Epithelial cell of proximal tubule (primary cell): ENCODE data around the gene NUMB. TPM values are rescaled to one million over a fixed set of nuclear protein-coding genes. Genes with fewer than 3 reads are reported as not detected.
A peak's percentile ranks its signal among the peaks of the same experiment; 100 is the strongest.

Source experiments
- DNase-seq: peaks from one replicate; pipeline ENCODE4 v3.0.0-alpha.2; 2011; ENCODE audit warnings: low read depth
- H3K4me3 ChIP-seq: 2 replicates; pipeline ENCODE4 v1.5.1; 2011; ENCODE audit warnings: low read depth, mild to moderate bottlenecking, low read length
- total RNA-seq: library from RNA; depleted of rRNA; stranded (reverse); fragments of >200 nt; gene quantifications from 2 replicates; pipeline ENCODE4 v1.2.3, GENCODE V29; 2015
- TF ChIP-seq, protein P1 (sequence below): conservative IDR thresholded peaks from 2 replicates; pipeline ENCODE4 v1.5.1; 2012; ENCODE audit warnings: low read depth, mild to moderate bottlenecking, low read length

NUMB gene
- total RNA-seq, 1 donor from 2014 or later, result 23.1 TPM

DNA sequence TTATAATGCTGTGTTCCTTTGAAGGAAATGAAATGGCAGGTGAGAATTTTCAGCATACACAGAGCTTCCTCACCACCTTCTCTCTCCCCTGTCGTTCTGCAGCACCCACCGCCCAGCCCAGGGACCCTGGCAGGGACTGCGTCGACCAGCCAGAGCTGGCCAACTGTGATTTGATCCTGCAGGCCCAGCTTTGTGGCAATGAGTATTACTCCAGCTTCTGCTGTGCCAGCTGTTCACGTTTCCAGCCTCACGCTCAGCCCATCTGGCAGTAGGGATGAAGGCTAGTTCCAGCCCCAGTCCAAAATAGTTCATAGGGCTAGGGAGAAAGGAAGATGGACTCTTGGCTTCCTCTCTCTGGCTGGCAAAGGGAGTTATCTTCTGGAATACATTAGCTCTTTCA lies 186.0 kb downstream of the NUMB start:
- no peak for DNase-seq
- TF ChIP-seq, protein P1, sequence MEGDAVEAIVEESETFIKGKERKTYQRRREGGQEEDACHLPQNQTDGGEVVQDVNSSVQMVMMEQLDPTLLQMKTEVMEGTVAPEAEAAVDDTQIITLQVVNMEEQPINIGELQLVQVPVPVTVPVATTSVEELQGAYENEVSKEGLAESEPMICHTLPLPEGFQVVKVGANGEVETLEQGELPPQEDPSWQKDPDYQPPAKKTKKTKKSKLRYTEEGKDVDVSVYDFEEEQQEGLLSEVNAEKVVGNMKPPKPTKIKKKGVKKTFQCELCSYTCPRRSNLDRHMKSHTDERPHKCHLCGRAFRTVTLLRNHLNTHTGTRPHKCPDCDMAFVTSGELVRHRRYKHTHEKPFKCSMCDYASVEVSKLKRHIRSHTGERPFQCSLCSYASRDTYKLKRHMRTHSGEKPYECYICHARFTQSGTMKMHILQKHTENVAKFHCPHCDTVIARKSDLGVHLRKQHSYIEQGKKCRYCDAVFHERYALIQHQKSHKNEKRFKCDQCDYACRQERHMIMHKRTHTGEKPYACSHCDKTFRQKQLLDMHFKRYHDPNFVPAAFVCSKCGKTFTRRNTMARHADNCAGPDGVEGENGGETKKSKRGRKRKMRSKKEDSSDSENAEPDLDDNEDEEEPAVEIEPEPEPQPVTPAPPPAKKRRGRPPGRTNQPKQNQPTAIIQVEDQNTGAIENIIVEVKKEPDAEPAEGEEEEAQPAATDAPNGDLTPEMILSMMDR, result no peak
- H3K4me3 ChIP-seq, result no peak overlapping the region

DNA sequence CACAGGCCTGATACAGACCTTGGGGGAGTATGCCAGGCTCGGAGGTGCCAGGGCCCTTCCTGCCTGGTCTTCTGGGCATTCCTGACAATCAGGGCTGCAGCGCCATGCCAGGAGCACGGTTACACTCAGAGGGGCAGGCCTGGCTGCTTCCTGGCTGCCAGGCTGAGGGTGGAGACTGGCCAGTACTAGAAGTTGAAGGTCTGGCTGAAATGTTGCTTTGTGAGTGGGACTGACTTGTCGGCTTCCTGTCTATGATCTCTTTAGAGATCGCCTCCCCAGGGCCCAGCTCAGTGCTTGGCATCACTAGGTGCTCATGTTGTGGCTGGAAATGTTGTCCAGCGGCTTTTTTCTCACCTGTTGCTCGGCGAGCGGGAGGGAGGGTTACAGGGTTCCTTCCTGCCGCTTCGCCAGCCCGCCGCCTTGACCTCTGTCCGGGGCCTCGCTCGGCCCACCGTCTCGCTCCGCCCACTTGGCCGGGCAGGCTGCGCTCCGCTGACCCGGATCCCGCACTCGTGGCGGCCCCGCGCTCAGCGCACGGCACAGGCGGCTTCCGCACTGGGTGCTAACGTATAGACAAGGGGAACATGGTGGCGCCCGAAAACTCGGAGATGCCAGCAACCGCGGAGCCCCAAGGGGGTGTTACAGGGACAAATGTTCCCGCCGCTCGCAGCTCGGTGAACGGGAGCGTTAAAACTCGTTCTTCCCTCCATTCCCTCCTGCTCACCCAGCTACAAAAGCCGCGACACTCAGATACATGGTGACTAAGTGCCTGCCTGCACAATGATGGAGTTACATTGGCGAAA lies 188.4 kb downstream of the NUMB start:
- peak overlapping the region; percentile 5 for H3K4me3 ChIP-seq
- TF ChIP-seq, protein P1, result peak; percentile 4
- no peak for DNase-seq

DNA sequence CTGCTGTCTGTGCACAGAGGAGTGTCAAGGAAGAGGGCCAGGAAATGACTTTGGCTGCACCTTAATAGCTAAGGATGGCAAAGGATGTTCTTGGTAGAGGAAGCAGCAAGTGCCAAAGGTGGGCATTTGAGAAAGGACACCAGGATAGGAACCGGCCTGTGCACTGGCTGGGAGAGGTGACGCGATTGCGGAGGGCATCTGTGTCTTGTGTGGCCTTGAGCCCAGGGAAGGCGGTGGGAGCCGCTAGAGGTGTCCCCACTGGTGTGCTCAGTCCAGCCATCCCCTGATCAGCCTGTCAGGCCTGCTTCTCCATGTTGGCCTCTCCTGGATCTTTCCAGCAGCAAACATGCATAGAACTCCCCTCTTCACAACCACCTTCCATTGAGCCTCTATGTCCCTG lies 190.9 kb downstream of the NUMB start:
- DNase-seq, result no peak
- no peak overlapping the region for H3K4me3 ChIP-seq
- TF ChIP-seq, protein P1, result no peak

DNA sequence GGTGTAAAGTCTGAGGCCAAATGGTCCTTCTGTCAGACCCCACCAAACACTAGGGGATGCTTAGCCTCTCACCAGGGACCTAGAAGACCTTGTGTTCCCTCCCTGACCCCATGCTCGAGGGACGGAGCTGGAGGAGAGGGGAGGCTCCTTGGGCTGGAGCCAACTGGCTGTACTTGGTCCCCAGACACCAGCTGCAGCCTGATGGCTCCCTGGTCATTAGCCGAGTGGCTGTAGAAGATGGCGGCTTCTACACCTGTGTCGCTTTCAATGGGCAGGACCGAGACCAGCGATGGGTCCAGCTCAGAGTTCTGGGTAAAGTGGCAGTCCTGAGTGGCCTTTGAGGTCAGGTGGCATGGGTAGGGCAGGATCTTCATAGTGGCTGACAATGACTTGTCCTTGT lies 192.0 kb downstream of the NUMB start:
- TF ChIP-seq, protein P1, result no peak
- no peak for DNase-seq
- no peak overlapping the region for H3K4me3 ChIP-seq

DNA sequence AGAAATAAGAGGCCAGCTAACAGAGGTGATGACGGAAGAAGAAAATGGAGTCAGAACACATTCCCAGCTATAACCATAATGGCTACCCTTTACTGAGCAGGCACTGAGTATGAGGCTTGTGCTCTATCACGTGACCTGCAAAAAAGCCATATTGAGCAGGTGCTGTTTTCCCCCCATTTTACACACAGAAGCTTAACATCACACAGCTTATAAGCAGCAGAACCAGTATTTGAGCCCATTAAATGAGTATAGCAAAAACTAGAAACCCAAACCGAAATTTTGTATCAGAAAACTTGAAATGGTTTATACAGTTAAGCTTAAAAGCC lies 192.7 kb downstream of the NUMB start:
- H3K4me3 ChIP-seq, result no peak overlapping the region
- DNase-seq, result no peak
- TF ChIP-seq, protein P1, result no peak

DNA sequence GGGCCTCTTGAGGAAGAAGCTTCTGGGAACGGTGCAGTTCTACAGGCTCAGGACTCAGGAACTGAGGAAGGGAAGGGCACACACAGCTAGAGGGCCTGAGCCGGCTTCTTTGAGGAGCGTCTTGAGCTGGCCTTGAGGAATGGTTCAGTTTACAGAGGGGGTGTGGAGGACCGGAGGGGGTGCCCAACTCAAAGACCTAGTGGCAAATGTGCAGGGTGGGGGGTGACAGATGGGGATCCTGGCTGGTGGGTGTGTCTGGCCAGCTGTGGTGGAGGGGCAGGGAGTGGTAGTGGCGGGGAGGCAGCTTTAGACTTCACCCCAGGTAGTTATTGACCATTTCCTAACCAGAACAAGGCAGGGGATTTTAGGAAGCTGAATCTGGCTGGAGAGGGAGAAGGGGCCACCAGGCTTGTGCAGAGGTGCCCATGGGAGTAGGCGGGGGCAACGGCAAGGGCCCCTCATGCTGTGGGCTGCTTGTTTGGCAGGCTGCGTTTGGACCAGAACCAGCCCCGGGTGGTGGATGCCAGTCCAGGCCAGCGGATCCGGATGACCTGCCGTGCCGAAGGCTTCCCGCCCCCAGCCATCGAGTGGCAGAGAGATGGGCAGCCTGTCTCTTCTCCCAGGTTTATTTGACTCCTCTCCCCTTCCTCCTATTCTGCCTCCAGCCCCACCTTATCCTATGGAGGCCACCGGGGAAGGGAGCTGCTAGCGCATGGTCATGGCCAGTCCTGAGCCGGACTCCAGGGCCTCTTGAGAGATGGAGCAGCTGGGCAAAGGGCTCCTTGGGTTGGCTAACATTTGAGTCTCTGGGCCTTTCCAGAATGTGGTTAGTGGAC lies 193.2 kb downstream of the NUMB start:
- no peak for DNase-seq
- no peak overlapping the region for H3K4me3 ChIP-seq
- TF ChIP-seq, protein P1, result no peak
